Keratinocyte (primary cell): ENCODE results near the gene COL21A1. TPM values are rescaled to one million over a fixed set of nuclear protein-coding genes. Genes with fewer than 3 reads are reported as not detected.

Experiments used
- DNase-seq: peaks from one replicate; pipeline ENCODE4 v3.0.0-alpha.2; 2011; ENCODE audit warnings: low read depth, missing footprints, low spot score
- FAIRE-seq: peaks from 2 replicates; lab custom pipeline; 2011; peaks lifted over from hg19 to GRCh38; lab: Jason Lieb, UNC
- H2AFZ ChIP-seq: 2 replicates; pipeline ENCODE4 v1.6.0; 2012; ENCODE audit warnings: low read length, control low read depth, inconsistent platforms; ENCODE audit not compliant: control insufficient read depth
- H3K27ac ChIP-seq: 2 replicates; pipeline ENCODE4 v1.5.1; 2011; ENCODE audit warnings: low read length; ENCODE audit not compliant: control insufficient read depth, insufficient read depth
- H3K27me3 ChIP-seq: 3 replicates; pipeline ENCODE4 v1.6.0; 2011; ENCODE audit warnings: low read length; ENCODE audit not compliant: control insufficient read depth, insufficient read depth; ENCODE audit errors: extremely low read depth
- H3K36me3 ChIP-seq, 2 experiments: 2 replicates in 1 of 2; 3 replicates in 1 of 2; pipeline ENCODE4 v1.5.1; 2011; ENCODE audit warnings: low read length in 2 of 2, mild to moderate bottlenecking in 1 of 2; ENCODE audit not compliant: control insufficient read depth in 2 of 2, insufficient read depth in 2 of 2; ENCODE audit errors: extremely low read depth in 1 of 2
- H3K4me1 ChIP-seq: 3 replicates; pipeline ENCODE4 v1.5.1; 2011; ENCODE audit warnings: low read length; ENCODE audit not compliant: control insufficient read depth, insufficient read depth; ENCODE audit errors: extremely low read depth
- H3K4me2 ChIP-seq: 3 replicates; pipeline ENCODE4 v1.6.0; 2011; ENCODE audit warnings: low read depth, low read length; ENCODE audit not compliant: control insufficient read depth, insufficient read depth; ENCODE audit errors: extremely low read depth
- H3K4me3 ChIP-seq, 3 experiments: fragments of 200-600 bp in 1 of 3; sonication (generic) in 1 of 3; 2 replicates in 2 of 3; 3 replicates in 1 of 3; pipeline ENCODE4 v1.5.1; 2011 to 2016; ENCODE audit warnings: low read length in 3 of 3, mild to moderate bottlenecking in 3 of 3, control low read depth in 2 of 3, inconsistent platforms in 1 of 3, low read depth in 1 of 3, mixed read lengths in 1 of 3, mixed run types in 1 of 3, moderate library complexity in 1 of 3; ENCODE audit not compliant: control insufficient read depth in 2 of 3, insufficient read depth in 2 of 3; ENCODE audit errors: extremely low read depth in 1 of 3
- H3K79me2 ChIP-seq: 2 replicates; pipeline ENCODE4 v1.6.0; 2012; ENCODE audit warnings: low read length; ENCODE audit not compliant: control insufficient read depth, insufficient read depth
- H3K9ac ChIP-seq: 3 replicates; pipeline ENCODE4 v1.6.0; 2011; ENCODE audit warnings: low read length; ENCODE audit not compliant: control insufficient read depth, insufficient read depth; ENCODE audit errors: extremely low read depth
- H3K9me1 ChIP-seq: 3 replicates; pipeline ENCODE4 v1.6.0; 2011; ENCODE audit warnings: low read length; ENCODE audit not compliant: control insufficient read depth, insufficient read depth; ENCODE audit errors: extremely low read depth
- H3K9me3 ChIP-seq: 2 replicates; pipeline ENCODE4 v1.5.1; 2012; ENCODE audit warnings: low read depth, low read length; ENCODE audit not compliant: control insufficient read depth
- H4K20me1 ChIP-seq: 3 replicates; pipeline ENCODE4 v1.6.0; 2011; ENCODE audit warnings: low read length; ENCODE audit not compliant: control insufficient read depth, insufficient read depth; ENCODE audit errors: extremely low read depth
- EZH2 ChIP-seq: IDR thresholded peaks from one replicate; pipeline ENCODE4 v1.6.1; 2012; ENCODE audit warnings: inconsistent platforms, mild to moderate bottlenecking, low read length, moderate library complexity
- dilution Hi-C: fragments of 300-500 bp; cut with MboI; formaldehyde crosslinking; loops from one replicate; pipeline ENCODE4 v1.7.0; 2020; ENCODE audit warnings: low sequenced_read_pairs; ENCODE audit not compliant: extremely low pct_ligation_motif_present
- polyA plus RNA-seq, 5 experiments: library from polyadenylated mRNA; depleted of rRNA in 3 of 5; stranded (reverse) in 3 of 5; stranded (forward) in 1 of 5; unstranded in 1 of 5; fragments of >200 nt; gene quantifications; 1 replicate in 1 of 5; 2 replicates in 3 of 5; 3 replicates in 1 of 5; pipeline versions ENCODE4 v1.2.1 to v1.2.3, GENCODE V29; 2011 to 2012; ENCODE audit warnings: missing spikeins in 2 of 5, low read depth in 1 of 5, low replicate concordance in 1 of 5
- TF ChIP-seq, protein P1 (sequence below), 3 experiments: IDR thresholded peaks in 1 of 3; conservative IDR thresholded peaks in 1 of 3; optimal IDR thresholded peaks in 1 of 3; 2 replicates in 2 of 3; 3 replicates in 1 of 3; pipeline versions ENCODE3 to v1.5.1; 2011; ENCODE audit warnings: low read length in 3 of 3, mild to moderate bottlenecking in 3 of 3, moderate library complexity in 2 of 3, control low read depth in 1 of 3, inconsistent platforms in 1 of 3; ENCODE audit not compliant: insufficient read depth in 2 of 3; ENCODE audit errors: extremely low read depth in 1 of 3

COL21A1 gene
- polyA plus RNA-seq, 1 donor (not counting 4 experiments of a cell fraction or from before 2014, with no cell fraction given): 0.16 TPM

DNA sequence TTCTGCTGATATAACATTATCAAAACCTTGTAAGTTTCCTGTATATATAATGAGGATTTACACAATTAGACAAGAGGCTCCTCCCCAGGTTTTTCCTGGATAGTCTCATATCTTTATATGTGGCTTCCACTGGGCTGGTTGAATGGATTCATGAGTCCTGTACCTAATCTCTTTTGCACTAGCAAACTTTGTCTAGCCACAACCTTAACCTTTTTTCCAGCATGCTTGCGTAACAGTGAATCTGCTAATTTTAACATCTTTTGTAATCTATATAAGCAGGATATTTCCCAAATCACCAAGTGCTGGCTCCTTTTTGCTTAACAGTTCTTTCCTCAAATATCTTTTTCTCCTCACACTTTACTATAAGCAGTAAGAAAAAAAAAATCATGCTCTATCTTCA is 153.6 kb downstream of the COL21A1 start:
- H3K27ac ChIP-seq: no peak overlapping the region
- H3K4me1 ChIP-seq: no peaks in the 10 kb centered on the region
- FAIRE-seq (no peak), DNase-seq (no peak)
- no peak overlapping the region for H3K9ac ChIP-seq
- no peak overlapping the region for H2AFZ ChIP-seq
- no peaks in the 10 kb centered on the region for H3K79me2 ChIP-seq
- dilution Hi-C loops: no loop called here
- H3K9me1 ChIP-seq: no peaks in the 10 kb centered on the region
- H4K20me1 ChIP-seq: no peaks in the 10 kb centered on the region
- no peak overlapping the region for H3K4me3 ChIP-seq
- H3K27me3 ChIP-seq: no peaks in the 10 kb centered on the region
- TF ChIP-seq, protein P1, sequence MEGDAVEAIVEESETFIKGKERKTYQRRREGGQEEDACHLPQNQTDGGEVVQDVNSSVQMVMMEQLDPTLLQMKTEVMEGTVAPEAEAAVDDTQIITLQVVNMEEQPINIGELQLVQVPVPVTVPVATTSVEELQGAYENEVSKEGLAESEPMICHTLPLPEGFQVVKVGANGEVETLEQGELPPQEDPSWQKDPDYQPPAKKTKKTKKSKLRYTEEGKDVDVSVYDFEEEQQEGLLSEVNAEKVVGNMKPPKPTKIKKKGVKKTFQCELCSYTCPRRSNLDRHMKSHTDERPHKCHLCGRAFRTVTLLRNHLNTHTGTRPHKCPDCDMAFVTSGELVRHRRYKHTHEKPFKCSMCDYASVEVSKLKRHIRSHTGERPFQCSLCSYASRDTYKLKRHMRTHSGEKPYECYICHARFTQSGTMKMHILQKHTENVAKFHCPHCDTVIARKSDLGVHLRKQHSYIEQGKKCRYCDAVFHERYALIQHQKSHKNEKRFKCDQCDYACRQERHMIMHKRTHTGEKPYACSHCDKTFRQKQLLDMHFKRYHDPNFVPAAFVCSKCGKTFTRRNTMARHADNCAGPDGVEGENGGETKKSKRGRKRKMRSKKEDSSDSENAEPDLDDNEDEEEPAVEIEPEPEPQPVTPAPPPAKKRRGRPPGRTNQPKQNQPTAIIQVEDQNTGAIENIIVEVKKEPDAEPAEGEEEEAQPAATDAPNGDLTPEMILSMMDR (optimal IDR thresholded peaks at IDR 0.05 in 1 of 3, IDR thresholded peaks at IDR 0.05 in 1 of 3, conservative IDR thresholded peaks at IDR 0.05 in 1 of 3; ENCODE audit: extremely low read depth in 1 of 3, insufficient read depth in 2 of 3, low read length in 3 of 3): no peak
- TF ChIP-seq EZH2: no peak
- no peaks in the 10 kb centered on the region for H3K36me3 ChIP-seq
- H3K9me3 ChIP-seq: no peaks in the 10 kb centered on the region
- no peak overlapping the region for H3K4me2 ChIP-seq

DNA sequence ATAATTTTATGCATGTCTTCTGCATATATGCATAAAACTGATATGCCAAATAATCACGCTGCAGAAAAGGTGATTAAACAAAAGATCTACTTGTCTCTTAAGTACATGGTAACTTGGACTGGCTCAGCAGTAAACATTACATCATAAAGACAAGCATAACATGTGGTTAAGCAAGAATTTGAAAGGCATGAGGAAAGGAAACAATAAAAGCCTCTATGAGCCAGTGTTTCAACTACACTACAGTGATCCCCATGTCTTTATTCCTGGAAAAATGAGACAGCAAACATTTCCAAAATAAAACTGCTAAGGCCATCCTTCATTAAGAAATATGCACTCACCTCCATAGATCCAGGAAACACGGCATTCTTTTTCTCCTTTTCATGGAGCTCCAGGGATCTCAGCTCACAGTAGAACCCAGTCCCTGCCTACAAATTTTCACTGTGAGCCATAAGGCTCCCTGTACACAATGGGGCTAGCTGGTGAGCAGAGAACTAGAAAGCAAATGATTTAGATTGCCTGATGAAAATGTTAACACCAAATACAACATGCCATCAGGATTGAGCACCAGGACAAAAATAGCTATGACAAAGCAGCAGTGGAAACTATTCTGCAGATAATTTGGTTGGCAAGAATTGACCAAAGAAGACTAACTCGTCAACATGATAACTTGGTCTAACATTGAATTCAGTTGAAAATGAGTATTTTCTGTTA is 156.1 kb downstream of the COL21A1 start:
- H3K9me3 ChIP-seq: no peaks in the 10 kb centered on the region
- no peaks in the 10 kb centered on the region for H3K4me1 ChIP-seq
- H3K36me3 ChIP-seq: no peaks in the 10 kb centered on the region
- H3K79me2 ChIP-seq: no peaks in the 10 kb centered on the region
- H3K27me3 ChIP-seq: no peaks in the 10 kb centered on the region
- H3K4me2 ChIP-seq: no peak overlapping the region
- H3K9me1 ChIP-seq: no peaks in the 10 kb centered on the region
- no peak overlapping the region for H3K27ac ChIP-seq
- H3K9ac ChIP-seq: no peak overlapping the region
- H3K4me3 ChIP-seq: no peak overlapping the region
- dilution Hi-C loops: no loop called here
- H2AFZ ChIP-seq: peak overlapping the region; percentile 0
- no peaks in the 10 kb centered on the region for H4K20me1 ChIP-seq
- peak; percentile 85 for FAIRE-seq
- TF ChIP-seq, protein P1 (optimal IDR thresholded peaks at IDR 0.05 in 1 of 3, IDR thresholded peaks at IDR 0.05 in 1 of 3, conservative IDR thresholded peaks at IDR 0.05 in 1 of 3; ENCODE audit: extremely low read depth in 1 of 3, insufficient read depth in 2 of 3, low read length in 3 of 3): no peak
- no peak for TF ChIP-seq EZH2
- DNase-seq: peak; percentile 15
